Nasal cavity respiratory epithelium epithelial cell of viscerocranial mucosa (primary cell): Measurements from ENCODE around the gene CRACR2A. TPM values are rescaled to one million over a fixed set of nuclear protein-coding genes. Genes with fewer than 3 reads are reported as not detected.

Experiments
- total RNA-seq: library from RNA; depleted of rRNA; stranded (reverse); fragments of >200 nt; gene quantifications from 2 replicates; pipeline ENCODE4 v1.2.3, GENCODE V29; 2014

The CRACR2A gene
- 0.34 and 5.8 TPM in 2 replicates for total RNA-seq

GRCh38 chr12:3752741-3753486 lies at the start of gene CRACR2A:
Gene CRACR2A (minus strand): TSS chr12:3753109. CDS start chr12:3696999, 56,110 bp downstream.

Other genes with a start within 250 kb of the CRACR2A start
- 2.7 and 7.5 TPM in 2 replicates for gene PARP11, start 120.3 kb upstream of the CRACR2A start, total RNA-seq